Measurements from ENCODE around the gene MAB21L4. TPM values are rescaled to one million over a fixed set of nuclear protein-coding genes. Genes with fewer than 3 reads are reported as not detected.

MAB21L4 gene
- total RNA-seq, 1 donor from 2014 or later, result not detected

DNA sequence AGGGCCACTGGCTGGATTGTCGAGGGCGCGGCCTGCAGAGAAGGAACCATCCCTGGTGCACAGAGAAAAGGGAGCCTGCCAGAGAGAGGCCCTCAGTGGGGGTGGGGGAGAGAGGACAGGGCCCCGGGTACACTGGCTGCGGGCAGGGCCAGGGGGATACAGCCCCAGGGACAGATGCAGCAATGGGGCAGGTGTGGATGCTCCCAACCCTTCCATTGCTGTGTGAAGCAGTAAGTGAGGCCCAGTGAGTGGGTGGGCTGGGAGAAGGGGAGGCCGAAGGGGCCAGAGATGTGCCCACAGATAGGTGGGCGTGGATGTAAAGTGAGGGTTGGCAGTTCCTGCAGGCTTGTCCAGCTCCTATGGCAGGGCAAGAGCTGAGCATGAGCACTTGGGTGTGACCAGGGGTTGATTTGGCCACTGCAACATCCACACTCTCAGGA lies 19.9 kb downstream of the MAB21L4 start:
- Mint-ChIP-seq H3K27me3 (ENCODE audit: low read depth) (peaks cover 2% of the 10 kb centered on the region), H3K4me3 (no peak overlapping the region), H3K4me1 (no peaks in the 10 kb centered on the region), H3K36me3 (ENCODE audit: low read depth) (no peaks in the 10 kb centered on the region), H3K27ac (ENCODE audit: unreplicated experiment) (no peak overlapping the region), H3K9me3 (no peaks in the 10 kb centered on the region)
- DNase-seq (ENCODE audit: low read depth, low spot score), result no peak
- TF ChIP-seq, protein P1, sequence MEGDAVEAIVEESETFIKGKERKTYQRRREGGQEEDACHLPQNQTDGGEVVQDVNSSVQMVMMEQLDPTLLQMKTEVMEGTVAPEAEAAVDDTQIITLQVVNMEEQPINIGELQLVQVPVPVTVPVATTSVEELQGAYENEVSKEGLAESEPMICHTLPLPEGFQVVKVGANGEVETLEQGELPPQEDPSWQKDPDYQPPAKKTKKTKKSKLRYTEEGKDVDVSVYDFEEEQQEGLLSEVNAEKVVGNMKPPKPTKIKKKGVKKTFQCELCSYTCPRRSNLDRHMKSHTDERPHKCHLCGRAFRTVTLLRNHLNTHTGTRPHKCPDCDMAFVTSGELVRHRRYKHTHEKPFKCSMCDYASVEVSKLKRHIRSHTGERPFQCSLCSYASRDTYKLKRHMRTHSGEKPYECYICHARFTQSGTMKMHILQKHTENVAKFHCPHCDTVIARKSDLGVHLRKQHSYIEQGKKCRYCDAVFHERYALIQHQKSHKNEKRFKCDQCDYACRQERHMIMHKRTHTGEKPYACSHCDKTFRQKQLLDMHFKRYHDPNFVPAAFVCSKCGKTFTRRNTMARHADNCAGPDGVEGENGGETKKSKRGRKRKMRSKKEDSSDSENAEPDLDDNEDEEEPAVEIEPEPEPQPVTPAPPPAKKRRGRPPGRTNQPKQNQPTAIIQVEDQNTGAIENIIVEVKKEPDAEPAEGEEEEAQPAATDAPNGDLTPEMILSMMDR (conservative IDR thresholded peaks at IDR 0.05), result no peak

- DNase-seq (ENCODE audit: low read depth, low spot score), result no peak
- Mint-ChIP-seq H3K27ac (ENCODE audit: unreplicated experiment) (no peak overlapping the region), H3K4me3 (no peak overlapping the region)
These were observed 20.5 kb downstream of the MAB21L4 start for GRCh38 chr2:240875228-240876034.

DNA sequence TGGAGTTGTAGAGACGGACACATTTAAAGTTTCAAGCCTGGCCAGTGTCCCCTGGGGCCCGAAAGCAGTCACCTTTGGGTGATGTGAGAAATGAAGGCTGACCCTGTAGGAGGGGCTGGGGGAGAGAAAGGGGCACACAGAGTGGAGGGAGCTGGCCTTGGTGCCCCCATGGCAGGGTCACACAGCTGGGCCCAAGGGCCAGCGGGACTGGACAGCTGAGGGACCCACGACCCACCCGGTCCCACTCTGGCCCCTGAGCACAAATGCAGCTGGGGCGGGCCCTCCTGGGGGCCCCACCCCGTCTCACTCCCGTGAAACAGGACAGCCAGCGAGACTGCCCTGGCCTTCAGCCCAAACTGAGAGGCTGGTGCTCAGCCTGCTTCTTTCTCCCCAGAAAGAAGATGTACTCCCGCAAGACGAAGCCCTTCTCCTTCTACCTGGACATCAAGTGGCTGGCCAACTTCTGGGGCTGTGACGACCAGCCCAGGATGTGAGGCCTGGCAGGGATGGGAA lies 21.2 kb downstream of the MAB21L4 start:
- TF ChIP-seq, protein P1 (conservative IDR thresholded peaks at IDR 0.05), result no peak
- no peak for DNase-seq (ENCODE audit: low read depth, low spot score)
- no peak overlapping the region for H3K4me3 Mint-ChIP-seq
- no peak overlapping the region for H3K27ac Mint-ChIP-seq (ENCODE audit: unreplicated experiment)
- H3K9me3 Mint-ChIP-seq, result no peaks in the 10 kb centered on the region
- H3K4me1 Mint-ChIP-seq, result no peaks in the 10 kb centered on the region
- H3K27me3 Mint-ChIP-seq (ENCODE audit: low read depth), result no peaks in the 10 kb centered on the region
- no peaks in the 10 kb centered on the region for H3K36me3 Mint-ChIP-seq (ENCODE audit: low read depth)

More at GRCh38 chr2:240875228-240876034, 20.5 kb downstream of the MAB21L4 start:
- Mint-ChIP-seq H3K4me1 (no peaks in the 10 kb centered on the region), H3K27me3 (ENCODE audit: low read depth) (peaks cover 2% of the 10 kb centered on the region), H3K9me3 (no peaks in the 10 kb centered on the region), H3K36me3 (ENCODE audit: low read depth) (no peaks in the 10 kb centered on the region)
- TF ChIP-seq, protein P1 (conservative IDR thresholded peaks at IDR 0.05), result no peak

GRCh38 chr2:240873805-240874714 lies 21.9 kb downstream of the MAB21L4 start:
- H3K27ac Mint-ChIP-seq (ENCODE audit: unreplicated experiment), result no peak overlapping the region
- DNase-seq (ENCODE audit: low read depth, low spot score), result no peak

More at GRCh38 chr2:240873805-240874714, 21.9 kb downstream of the MAB21L4 start:
- Mint-ChIP-seq H3K4me3 (no peak overlapping the region), H3K9me3 (no peaks in the 10 kb centered on the region), H3K36me3 (ENCODE audit: low read depth) (no peaks in the 10 kb centered on the region), H3K4me1 (no peaks in the 10 kb centered on the region), H3K27me3 (ENCODE audit: low read depth) (no peaks in the 10 kb centered on the region)
- TF ChIP-seq, protein P1 (conservative IDR thresholded peaks at IDR 0.05), result no peak

All from neural crest cell (in vitro differentiated cells).